Hindlimb muscle (tissue), 1 donor: ENCODE data around the gene PTPN1. TPM values are rescaled to one million over a fixed set of nuclear protein-coding genes. Genes with fewer than 3 reads are reported as not detected.

ENCODE experiments used
- DNase-seq: peaks from one replicate; pipeline ENCODE4 v3.0.0-alpha.2; 2013
- polyA plus RNA-seq: library from polyadenylated mRNA; unstranded; fragments of 120-200 nt; gene quantifications from one replicate; pipeline ENCODE4 v1.2.1, GENCODE V29; 2013; ENCODE audit not compliant: insufficient read length

The PTPN1 gene
- polyA plus RNA-seq, 1 donor: 19.3 TPM

DNA sequence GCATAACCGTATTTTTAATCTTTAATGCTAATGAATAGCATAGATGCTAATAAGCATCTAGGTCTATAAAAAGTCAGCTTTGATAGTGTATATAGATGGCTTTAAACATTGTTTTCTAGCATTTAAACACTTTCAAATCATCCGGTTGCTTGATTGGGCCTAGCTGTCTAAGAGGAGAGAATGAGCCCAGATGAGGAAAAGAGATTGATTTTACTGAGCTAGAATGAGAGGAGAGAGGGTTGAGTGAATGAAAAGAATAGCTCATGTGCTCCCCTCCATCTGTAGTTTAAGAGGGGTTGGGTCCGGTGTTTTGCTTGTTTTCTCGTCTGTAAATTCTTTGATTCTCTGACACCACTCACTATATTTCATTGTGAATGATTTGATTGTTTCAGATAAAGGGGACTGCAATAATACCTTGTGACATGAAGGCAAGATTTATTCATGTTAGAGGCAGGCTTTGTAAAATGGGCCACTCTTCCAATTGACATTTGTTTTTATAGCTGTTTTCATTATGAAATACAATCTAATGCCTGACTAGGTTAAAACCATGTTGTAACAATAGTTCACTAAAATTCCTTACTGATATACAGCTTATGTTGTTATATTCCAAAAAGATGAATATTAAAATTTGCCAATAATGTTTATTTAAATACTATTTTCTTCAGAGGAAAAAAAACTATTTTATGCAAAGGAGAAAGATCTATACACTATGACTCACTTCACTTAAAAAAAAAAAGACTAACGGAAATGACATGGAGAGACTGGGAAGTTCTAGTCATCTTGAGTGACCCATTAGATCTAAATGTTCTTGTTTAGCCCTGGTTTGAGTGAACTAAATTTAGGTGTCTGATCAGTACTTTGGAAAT is 3.2 kb downstream of the PTPN1 start:
- no peak for DNase-seq

GRCh38 chr20:50514035-50514337 is 3.8 kb downstream of the PTPN1 start:
- DNase-seq: no peak

DNA sequence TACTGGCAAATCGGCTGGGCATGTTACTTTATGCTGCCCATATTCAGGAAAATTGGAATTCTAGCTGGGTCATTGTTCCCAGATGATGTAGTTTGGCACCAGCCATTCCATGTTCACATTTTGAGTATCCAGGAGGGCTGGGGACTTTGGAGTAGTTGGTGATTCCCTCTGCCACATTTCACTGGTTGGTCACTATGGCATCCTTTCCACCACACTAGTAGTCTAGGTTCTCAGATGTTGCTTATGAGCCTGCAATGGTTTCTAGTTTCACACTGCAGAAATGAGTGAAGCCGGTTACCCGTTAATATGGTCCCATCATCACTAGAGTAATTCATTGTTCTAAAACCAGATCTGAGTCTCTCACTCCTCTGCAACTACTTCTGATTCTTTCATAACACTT is 4.6 kb downstream of the PTPN1 start:
- no peak for DNase-seq

GRCh38 chr20:50515471-50516106 is 5.4 kb downstream of the PTPN1 start:
- DNase-seq: no peak

GRCh38 chr20:50516180-50516934 is 6.2 kb downstream of the PTPN1 start:
- DNase-seq: no peak

DNA sequence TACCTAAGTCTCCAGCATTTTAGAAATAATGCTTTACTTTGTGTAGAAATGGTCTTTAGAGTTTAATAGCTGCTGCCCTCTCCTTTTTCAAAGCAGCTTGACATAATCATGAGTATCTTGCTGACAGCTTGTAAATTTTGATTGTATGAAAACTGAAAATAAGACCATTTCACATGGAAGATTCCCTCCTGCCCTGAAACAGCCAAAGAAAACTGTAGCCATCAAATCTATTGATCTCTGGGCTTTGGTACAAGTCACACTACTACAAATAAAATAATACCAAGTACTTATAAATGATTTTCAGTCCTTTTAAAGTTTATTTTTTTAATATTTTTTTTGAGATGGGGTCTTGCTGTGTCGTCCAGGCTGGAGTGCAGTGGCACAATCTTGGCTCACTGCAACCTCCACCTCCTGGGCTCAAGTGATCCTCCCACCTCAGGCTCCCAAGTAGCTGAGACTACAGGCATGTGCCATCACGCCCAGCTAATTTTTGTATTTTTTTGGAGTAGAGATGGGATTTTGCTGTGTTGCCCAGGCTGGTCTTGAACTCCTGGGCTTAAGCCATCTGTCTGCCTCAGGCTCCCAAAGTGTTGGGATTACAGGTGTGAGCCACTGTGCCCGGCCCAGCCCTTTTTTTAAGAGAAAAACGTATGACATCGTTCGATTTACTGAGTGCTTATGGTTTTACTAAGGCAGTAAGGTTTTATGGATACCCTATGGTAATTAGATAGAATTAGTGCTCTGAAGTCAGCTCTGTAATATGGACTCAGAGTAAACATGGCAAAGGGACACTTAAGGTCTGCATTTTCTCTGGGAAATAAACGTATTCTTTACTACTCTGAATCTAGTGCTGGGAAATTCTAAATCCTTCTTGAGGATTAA is 7.0 kb downstream of the PTPN1 start:
- DNase-seq: no peak

- DNase-seq: no peak
Measured at GRCh38 chr20:50517817-50518154, 7.6 kb downstream of the PTPN1 start.

GRCh38 chr20:50518270-50518721 is 8.1 kb downstream of the PTPN1 start:
- no peak for DNase-seq

DNA sequence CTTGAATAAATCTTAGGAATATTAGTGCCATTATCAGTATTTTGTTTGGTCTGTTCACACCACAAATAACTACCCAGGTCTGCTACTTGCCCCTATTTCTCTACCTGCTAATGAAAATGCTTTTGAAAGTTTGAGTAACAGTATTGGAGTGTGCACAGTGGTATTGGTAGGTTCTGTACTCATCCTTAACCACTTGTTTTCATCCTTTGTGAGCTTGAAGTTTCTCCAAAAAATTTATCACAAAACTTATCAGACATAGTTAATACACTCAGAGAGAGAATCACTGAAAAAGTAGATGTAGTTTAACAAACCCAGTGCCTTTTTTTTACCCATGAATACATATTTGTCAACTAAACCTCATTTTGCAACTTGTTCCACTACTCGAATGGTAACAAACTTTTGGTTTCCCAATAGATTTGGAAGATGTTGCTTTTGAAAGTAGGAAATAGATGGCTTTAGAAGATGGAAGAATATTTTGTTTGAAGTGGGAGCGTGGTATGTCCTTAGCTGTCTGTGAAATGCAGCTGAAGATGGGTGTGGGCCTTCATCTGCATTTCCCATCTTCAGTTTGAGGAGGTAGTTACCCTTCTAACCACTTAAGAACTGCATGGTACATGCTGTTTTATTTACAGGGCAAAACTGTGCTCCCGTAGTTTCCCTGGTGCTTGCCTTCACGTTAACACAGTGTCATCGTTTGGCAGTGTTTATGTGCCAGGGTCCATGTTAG is 9.0 kb downstream of the PTPN1 start:
- no peak for DNase-seq

GRCh38 chr20:50520222-50520880 is 10.2 kb downstream of the PTPN1 start:
- DNase-seq: no peak

GRCh38 chr20:50521221-50522052 is 11.3 kb downstream of the PTPN1 start:
- DNase-seq: no peak

DNA sequence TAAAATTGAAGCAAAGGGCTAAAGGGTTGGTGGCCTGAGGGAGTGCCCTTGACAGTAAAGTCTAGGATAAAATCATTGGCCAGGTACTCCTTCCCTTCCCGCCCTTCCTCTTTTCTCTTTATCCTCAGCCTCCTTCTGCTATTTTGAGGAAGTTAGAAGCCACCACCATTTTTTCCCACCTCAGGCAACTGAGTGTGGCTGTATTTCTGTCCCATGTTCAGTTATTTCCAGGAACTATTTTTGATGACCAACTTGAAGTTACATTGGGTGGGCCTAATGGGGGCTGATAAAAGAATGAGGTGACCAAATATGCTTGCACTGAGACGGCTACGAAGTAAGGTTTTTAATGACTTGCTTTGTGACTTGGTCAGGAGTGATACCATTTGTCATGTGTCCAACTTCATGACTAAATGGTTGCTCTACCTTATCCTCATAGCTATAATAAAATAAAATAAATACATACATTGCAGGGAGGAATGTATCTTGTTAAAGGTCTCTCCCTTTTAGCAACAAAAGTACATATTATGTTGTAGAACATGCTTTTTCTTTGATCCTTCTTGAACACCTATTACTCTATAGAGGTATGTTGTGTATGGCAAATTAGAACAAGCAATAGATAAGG is 12.0 kb downstream of the PTPN1 start:
- DNase-seq: no peak

DNA sequence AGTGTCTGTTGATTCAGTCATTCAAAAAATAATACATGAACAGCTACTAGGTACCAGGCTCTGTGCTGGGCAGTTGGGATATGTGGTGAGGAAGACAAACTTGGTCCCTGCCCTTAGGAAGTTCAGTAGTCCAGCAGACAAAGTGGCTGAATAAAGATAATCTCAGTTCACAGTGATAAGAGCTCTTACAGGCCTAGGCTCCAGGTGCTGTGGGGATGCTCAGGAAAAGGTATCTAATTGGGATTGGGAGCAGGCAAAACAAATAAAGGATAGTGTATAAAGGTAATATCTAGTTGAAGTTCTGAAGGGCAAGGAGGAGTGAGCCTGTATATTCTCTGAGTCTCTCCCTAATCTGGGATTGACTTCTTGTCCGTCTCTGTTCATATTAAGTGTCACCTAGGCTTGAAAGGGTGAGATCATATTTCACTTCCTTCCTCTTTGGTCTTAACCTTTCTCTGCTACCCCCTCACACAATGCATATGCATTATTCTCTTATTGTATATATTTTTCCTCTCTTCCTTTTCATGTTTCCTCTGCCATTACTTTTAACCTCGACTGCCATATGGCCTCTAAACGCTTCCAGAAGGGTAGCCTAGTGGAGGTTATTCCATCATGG is 13.5 kb downstream of the PTPN1 start:
- DNase-seq: no peak

DNA sequence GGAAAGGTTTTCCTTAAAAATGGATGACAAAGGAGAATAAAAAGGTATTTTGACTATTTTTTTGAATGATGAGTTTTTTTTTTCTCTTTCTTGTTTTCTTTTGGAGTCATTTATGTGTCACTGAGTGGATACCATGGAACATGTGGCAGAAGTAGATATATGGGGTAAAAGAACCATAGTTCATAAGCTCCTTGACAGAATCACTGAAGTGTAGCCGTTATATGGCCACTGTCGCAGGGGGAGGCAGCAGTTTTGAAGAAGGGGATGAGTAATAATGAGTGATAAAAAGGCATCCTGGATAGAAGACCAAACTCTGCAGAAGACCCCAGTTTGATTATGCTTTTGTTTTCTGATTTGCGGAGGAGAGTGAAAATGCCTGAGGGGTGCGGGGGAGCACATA is 15.5 kb downstream of the PTPN1 start:
- DNase-seq: no peak

DNA sequence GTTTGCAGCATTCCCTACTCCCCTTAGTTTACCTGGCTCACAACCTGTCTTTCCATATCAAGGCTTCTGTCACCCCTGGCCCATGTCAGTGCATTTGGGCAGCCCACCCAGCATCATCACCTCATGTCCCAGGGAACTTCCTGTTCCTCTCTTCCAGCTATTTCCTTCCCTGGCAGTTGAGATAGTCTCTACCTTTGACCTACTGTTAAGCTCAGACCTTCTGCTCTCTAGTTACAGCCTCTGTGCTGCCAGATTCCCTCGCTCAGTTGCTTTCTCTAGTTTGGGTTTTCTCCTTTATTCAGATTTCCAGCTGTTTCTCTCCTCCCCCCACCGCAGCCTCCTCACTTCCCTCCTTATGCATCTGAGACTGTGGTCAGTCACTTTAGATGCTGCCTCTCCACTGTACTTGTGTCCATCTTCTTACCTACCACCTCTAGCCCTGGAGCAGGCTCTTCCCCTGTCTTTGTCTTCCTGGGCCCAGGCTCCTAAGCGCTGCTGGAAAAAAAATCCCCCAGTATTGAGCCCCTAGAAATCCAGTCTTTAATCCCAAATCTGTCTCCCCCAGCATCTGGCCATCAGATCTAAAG is 16.3 kb downstream of the PTPN1 start:
- DNase-seq: no peak

DNA sequence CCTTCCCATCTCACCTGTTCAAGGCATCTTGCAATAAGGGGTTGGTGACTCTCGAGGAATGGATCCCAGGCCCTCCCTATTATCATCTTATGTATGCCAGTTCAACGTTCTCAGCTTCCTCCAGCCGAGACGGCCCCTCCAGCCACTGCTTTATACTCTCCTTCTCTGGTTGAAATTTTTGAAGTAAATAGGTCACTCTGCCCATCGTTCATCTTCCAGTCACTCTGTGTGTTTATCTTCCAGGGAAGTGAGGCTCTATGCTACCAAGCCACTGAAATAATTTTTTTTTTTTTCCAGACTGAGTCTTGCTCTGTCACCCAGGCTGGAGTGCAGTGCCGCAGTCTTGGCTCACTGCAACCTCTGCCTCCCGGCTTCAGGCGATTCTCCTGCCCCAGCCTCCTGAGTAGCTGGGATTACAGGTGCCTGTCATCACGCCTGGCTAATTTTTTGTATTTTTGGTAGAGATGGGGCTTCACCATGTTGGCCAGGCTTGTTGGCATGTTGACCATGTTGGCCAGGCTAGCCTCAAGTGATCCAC is 17.0 kb downstream of the PTPN1 start:
- DNase-seq: no peak

DNA sequence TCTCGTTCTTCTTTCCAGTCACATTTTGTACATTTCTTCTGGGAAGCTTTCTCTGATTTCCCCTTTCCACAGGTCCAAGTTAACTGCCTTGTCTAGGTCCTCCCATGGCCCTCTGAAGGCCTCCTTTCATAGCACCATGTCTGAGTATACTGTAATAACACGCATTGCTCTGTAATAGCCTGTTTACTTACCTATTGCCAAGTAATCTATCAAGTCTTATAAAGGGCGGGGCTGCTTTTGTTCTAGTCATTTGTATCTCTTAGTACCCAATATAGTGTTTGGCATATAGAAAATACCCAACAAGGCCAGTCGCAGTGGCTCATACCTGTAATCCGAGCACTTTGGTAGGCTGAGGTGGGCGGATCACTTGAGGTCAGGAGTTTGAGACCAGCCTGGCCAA is 17.9 kb downstream of the PTPN1 start:
- no peak for DNase-seq

DNA sequence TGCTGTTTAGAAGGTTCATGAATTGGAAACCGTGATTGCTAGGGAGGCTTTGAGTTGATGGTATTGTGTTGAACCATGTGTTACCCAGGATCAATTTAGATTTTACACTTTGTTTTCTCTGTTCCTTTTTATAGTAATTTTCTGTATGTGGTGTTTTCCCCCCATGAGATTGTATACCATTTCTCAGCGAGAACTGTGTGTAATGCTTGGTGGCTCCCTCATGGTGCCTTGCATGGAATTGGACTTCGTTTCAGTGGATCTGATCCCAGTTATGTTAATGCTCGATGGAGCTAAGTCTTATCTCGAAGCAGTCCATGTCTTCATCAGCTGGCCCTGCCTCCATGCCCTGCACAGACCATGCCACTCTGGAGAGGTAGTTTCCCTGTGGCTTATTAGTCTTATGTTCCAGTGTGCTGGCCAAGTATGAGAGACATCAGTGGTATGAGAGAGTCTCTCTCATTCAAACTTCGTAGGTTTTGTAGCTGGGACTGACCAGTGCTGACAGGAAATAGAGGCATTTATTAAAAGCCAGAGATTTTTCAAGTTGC is 18.7 kb downstream of the PTPN1 start:
- no peak for DNase-seq

DNA sequence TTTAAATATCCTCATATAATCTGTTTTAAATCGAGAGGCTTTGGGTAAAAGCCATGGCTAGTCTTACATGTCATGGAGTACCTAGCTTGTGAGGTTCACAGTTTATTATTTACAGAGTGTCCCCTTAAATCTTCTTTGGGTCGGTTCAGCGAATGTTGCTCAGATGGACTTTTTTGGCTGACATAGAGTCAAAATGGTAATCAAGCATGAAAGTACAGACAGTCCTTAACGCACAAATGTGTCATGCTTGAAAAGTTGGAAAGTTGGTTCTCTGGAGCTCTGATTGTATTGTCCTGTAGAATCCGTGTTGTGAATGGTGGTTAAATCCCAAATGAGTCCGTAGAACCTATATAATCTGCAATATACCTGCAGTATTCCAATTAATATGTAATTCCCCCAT is 22.0 kb downstream of the PTPN1 start:
- DNase-seq: no peak
